Subcutaneous abdominal adipose tissue (tissue), 5 donors: ENCODE measurements around the gene PSMD5.

Experiments used
- H3K27ac ChIP-seq: one replicate; pipeline ENCODE4 v1.7.0; 2013; ENCODE audit warnings: low read depth, mild to moderate bottlenecking, inconsistent platforms, low read length, moderate library complexity
- H3K27me3 ChIP-seq, 5 donors: one replicate each; pipeline ENCODE4 v1.7.0; 2013; ENCODE audit warnings: low read length in 5 of 5, inconsistent platforms in 1 of 5; ENCODE audit not compliant: control insufficient read depth in 5 of 5, insufficient read depth in 4 of 5
- H3K36me3 ChIP-seq, 5 donors: one replicate each; pipeline ENCODE4 v1.7.0; 2013; ENCODE audit warnings: low read length in 5 of 5; ENCODE audit not compliant: control insufficient read depth in 5 of 5, insufficient read depth in 5 of 5
- H3K4me1 ChIP-seq, 5 donors: one replicate each; pipeline ENCODE4 v1.7.0; 2013; ENCODE audit warnings: low read length in 5 of 5, mild to moderate bottlenecking in 3 of 5, moderate library complexity in 1 of 5; ENCODE audit not compliant: control insufficient read depth in 5 of 5, insufficient read depth in 5 of 5
- H3K4me3 ChIP-seq, 5 donors: one replicate each; pipeline ENCODE4 v1.7.0; 2013; ENCODE audit warnings: low read length in 5 of 5, low read depth in 1 of 5
- H3K9ac ChIP-seq, 5 donors: one replicate each; pipeline ENCODE4 v1.7.0; 2013; ENCODE audit warnings: low read length in 5 of 5, mild to moderate bottlenecking in 4 of 5, moderate library complexity in 3 of 5
- H3K9me3 ChIP-seq, 5 donors: one replicate each; pipeline ENCODE4 v1.7.0; 2013; ENCODE audit warnings: low read length in 5 of 5; ENCODE audit not compliant: control insufficient read depth in 5 of 5
- donor health status: healthy.
- donor health status: healthy.
- donor health status: healthy.
- donor health status: healthy.
- donor health status: healthy.

PSMD5 gene

GRCh38 chr9:120875195-120875565, 32.5 kb upstream of the PSMD5 start:
- no peak overlapping the region for H3K9ac ChIP-seq
- no peak overlapping the region for H3K4me3 ChIP-seq
- H3K27me3 ChIP-seq = peaks cover 0 to 5% (median 4%) of the 10 kb centered on the region in 5 donors
- H3K36me3 ChIP-seq = peaks cover 0 to 11% (median 5%) of the 10 kb centered on the region in 5 donors
- no peak overlapping the region for H3K27ac ChIP-seq
- no peaks in the 10 kb centered on the region for H3K9me3 ChIP-seq
- peaks cover 0 to 22% (median 12%) of the 10 kb centered on the region in 5 donors for H3K4me1 ChIP-seq

- H3K27ac ChIP-seq = no peak overlapping the region
- peaks cover 0 to 26% (median 16%) of the 10 kb centered on the region in 5 donors for H3K4me1 ChIP-seq
- H3K9ac ChIP-seq = no peak overlapping the region
- no peak overlapping the region for H3K4me3 ChIP-seq
- no peaks in the 10 kb centered on the region for H3K9me3 ChIP-seq
- peaks cover 0 to 5% (median 4%) of the 10 kb centered on the region in 5 donors for H3K27me3 ChIP-seq
- peaks cover 0 to 11% (median 5%) of the 10 kb centered on the region in 5 donors for H3K36me3 ChIP-seq
Measured at GRCh38 chr9:120874226-120875194, 31.8 kb upstream of the PSMD5 start.

GRCh38 chr9:120873512-120873911, 30.8 kb upstream of the PSMD5 start:
- Histone ChIP-seq H3K4me1 (peaks cover 0 to 33% (median 21%) of the 10 kb centered on the region in 5 donors), H3K27ac (no peak overlapping the region), H3K9me3 (no peaks in the 10 kb centered on the region), H3K4me3 (no peak overlapping the region), H3K36me3 (peaks cover 0 to 11% (median 5%) of the 10 kb centered on the region in 5 donors), H3K27me3 (peaks cover 0 to 4% (median 2%) of the 10 kb centered on the region in 5 donors), H3K9ac (no peak overlapping the region)

DNA sequence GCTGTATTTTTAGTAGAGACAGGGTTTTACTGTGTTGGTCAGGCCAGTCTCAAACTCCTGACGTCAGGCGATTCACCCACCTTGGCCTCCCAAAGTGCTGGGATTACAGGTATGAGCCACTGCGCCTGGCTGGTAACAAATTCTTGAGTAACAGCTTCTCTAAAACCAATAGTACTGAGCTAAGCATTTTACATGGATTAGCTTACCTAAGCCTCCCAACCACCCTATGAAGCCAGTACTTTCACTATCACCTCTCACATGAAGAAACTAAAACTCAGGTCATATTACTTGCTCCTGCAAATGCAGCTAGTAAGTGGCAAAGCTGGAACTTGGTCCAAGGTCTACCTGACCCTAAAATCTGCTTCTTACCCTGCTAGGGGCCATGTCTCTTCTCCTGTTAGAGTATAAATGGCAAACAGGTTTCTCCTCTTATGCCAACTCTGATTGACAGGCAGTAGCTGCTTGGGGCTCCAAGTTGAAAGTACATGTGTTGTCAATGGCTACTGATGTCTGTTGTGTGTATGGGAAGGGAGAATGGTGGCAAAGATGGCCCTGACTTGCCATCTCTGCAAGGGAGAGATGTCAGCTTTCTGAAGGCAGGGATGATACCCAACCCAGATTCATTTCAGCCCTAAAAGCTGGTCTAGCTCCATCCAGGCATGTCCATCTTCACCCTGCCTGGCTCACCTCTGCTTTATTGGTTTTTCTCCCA, 30.2 kb upstream of the PSMD5 start:
- Histone ChIP-seq H3K36me3 (peaks cover 0 to 11% (median 5%) of the 10 kb centered on the region in 5 donors), H3K27ac (no peak overlapping the region), H3K27me3 (peaks cover 0 to 4% (median 0%) of the 10 kb centered on the region in 5 donors), H3K4me1 (peaks cover 4 to 33% (median 26%) of the 10 kb centered on the region in 5 donors), H3K9ac (no peak overlapping the region), H3K4me3 (no peak overlapping the region), H3K9me3 (no peaks in the 10 kb centered on the region)

GRCh38 chr9:120870206-120870605, 27.5 kb upstream of the PSMD5 start:
- H3K4me1 ChIP-seq = peaks cover 5 to 34% (median 26%) of the 10 kb centered on the region in 5 donors
- H3K9me3 ChIP-seq = no peaks in the 10 kb centered on the region
- H3K27ac ChIP-seq = no peak overlapping the region
- no peaks in the 10 kb centered on the region for H3K27me3 ChIP-seq
- H3K36me3 ChIP-seq = peaks cover 0 to 11% (median 6%) of the 10 kb centered on the region in 5 donors
- no peak overlapping the region for H3K9ac ChIP-seq
- H3K4me3 ChIP-seq = no peak overlapping the region

- H3K4me3 ChIP-seq = peak overlapping the region in 1 of 5 donors; percentile 80
- peak overlapping the region; percentile 75 for H3K27ac ChIP-seq
- peak overlapping the region in 2 of 5 donors; percentile 58 to 77 for H3K9ac ChIP-seq
- peaks cover 0 to 11% (median 6%) of the 10 kb centered on the region in 5 donors for H3K36me3 ChIP-seq
- no peaks in the 10 kb centered on the region for H3K27me3 ChIP-seq
- H3K4me1 ChIP-seq = peaks cover 7 to 37% (median 28%) of the 10 kb centered on the region in 5 donors
- no peaks in the 10 kb centered on the region for H3K9me3 ChIP-seq
Measured at GRCh38 chr9:120869726-120870125, 27.0 kb upstream of the PSMD5 start.

DNA sequence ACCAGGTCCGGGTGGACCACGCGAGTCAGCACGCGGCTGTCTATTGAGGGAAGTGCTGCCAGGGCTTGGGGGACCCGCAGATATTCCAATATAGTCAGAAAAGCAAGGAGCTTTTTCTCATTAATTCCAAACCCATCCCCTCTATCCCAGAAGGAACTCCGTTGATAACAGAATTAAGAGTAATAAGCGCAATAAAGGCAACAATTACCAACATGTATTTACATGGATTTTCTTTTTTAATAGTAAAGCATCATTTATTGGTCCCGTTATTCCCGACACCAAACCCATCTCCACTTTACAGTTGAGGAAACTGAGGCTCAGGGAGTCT, 26.6 kb upstream of the PSMD5 start:
- peak overlapping the region; percentile 75 for H3K27ac ChIP-seq
- H3K4me1 ChIP-seq = peaks cover 7 to 37% (median 28%) of the 10 kb centered on the region in 5 donors
- H3K36me3 ChIP-seq = peaks cover 0 to 11% (median 6%) of the 10 kb centered on the region in 5 donors
- peak overlapping the region in 4 of 5 donors; percentile 77 to 83 (median 79) for H3K4me3 ChIP-seq
- peak overlapping the region in 4 of 5 donors; percentile 58 to 77 (median 66) for H3K9ac ChIP-seq
- no peaks in the 10 kb centered on the region for H3K27me3 ChIP-seq
- H3K9me3 ChIP-seq = no peaks in the 10 kb centered on the region

DNA sequence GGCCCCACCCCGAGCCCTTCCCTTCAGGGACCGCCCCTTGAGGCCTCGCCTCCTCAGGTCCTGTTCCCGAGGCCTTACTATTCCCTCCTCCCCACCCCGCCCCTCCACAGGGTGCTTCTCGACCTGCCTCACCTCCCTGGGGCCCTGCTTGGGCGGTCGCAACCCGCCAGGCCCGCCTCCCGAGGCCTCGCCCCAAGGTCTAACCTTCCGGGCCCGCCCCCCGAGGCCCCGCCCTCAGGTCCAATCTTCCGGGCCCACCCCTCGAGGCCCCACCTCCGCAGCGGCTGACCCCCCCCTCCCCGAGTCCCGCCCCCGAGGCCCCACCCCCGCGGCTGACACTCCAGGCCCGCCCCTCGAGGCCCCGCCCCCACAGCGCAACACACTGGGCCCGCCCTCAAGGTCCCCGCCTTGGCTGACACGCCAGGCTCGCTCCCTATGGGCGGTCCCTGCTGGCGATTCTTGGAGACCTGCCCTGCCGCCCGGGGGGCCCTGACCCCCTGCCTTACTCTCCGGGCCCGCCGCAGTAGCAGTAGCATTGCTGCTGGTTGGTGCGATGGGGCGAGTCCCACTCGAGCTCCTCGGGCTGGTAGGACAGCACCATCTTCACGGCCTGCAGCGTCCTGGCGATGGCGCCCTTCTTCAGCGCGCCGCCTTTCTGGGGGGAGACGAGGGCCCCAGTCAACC, 26.1 kb upstream of the PSMD5 start:
- Histone ChIP-seq H3K4me1 (peaks cover 7 to 37% (median 28%) of the 10 kb centered on the region in 5 donors), H3K36me3 (peaks cover 0 to 12% (median 4%) of the 10 kb centered on the region in 5 donors), H3K9me3 (no peaks in the 10 kb centered on the region), H3K9ac (peak overlapping the region; percentile 58 to 77 (median 71)), H3K27me3 (no peaks in the 10 kb centered on the region), H3K27ac (peak overlapping the region; percentile 79), H3K4me3 (peak overlapping the region; percentile 77 to 84 (median 80))

DNA sequence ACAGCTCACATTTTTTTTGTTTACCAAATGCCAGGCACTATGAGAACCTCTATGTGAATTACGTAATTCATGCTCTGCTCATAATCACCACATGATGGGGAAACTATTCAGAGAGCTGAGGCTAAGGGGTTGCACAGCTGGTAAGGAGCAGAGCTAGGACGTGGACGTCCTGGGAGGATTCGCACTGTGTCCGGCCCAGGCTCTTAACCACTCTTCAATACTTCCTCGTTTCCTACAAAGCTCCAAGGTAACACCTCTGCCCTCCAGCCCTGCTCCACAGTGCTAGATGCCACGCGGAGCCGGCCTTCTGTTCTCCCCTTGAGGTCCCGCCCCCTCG, 25.6 kb upstream of the PSMD5 start:
- Histone ChIP-seq H3K4me1 (peaks cover 7 to 37% (median 28%) of the 10 kb centered on the region in 5 donors), H3K36me3 (peaks cover 0 to 16% (median 4%) of the 10 kb centered on the region in 5 donors), H3K27me3 (no peaks in the 10 kb centered on the region), H3K9ac (peak overlapping the region; percentile 18 to 73 (median 58)), H3K4me3 (peak overlapping the region; percentile 49 to 84 (median 63)), H3K9me3 (no peaks in the 10 kb centered on the region), H3K27ac (peak overlapping the region; percentile 79)
